NCI-H2227 (cell line): ENCODE measurements around the gene NACC2.

Source experiments
- DNase-seq: peaks from one replicate; lab custom pipeline; 2025; ENCODE audit not compliant: unreplicated experiment; lab: John Stamatoyannopoulos, UW

Gene NACC2, protein sequence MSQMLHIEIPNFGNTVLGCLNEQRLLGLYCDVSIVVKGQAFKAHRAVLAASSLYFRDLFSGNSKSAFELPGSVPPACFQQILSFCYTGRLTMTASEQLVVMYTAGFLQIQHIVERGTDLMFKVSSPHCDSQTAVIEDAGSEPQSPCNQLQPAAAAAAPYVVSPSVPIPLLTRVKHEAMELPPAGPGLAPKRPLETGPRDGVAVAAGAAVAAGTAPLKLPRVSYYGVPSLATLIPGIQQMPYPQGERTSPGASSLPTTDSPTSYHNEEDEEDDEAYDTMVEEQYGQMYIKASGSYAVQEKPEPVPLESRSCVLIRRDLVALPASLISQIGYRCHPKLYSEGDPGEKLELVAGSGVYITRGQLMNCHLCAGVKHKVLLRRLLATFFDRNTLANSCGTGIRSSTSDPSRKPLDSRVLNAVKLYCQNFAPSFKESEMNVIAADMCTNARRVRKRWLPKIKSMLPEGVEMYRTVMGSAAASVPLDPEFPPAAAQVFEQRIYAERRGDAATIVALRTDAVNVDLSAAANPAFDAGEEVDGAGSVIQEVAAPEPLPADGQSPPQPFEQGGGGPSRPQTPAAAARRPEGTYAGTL

DNA sequence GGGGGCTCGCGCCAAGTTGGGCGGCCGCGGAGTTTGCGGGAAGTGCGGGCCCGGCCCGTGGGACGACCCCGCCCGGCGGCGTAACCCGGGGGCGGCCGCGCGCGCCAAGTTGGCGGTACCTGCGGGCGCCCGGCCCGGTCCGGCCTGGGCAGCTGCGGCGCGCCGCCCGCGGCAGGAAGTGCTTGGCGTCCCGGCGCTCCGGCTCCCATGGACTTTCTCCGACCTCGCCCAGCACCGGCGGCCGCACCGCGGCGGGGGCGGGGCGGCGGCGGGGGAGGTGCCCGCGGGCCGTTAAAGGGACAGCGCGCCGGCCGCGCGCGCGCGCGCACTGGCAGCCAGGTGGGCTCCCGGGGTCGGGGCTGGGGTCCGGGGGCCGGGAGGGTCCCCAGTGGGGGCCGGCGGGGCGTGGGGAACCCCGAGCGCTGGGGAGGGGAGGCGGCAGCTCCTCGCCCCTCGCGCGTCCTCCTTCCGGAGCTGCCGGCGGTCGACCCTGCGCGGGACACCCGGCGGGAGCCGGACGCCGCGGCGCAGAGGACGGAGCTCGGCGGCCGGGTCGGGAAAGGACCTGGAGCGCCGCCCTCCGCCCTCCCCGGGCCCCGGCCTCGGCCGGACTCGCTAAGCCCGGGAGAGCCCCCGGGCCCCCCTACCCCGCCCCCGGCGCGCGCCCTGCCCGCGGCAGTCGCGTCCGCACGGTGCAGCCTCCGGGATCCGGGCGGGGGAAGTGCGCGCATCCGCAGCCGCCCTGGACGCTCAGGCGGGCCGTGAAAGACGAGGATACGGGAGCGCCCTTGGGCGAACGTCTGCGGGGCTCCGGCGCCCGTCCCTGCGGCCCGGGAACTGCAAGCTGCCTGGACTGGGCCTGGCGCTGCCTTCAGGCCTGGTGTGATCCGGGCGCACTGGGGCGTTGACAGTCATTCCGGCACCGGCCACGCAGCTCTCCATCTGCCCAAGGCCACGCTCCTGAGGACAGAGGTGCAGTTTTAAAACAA, at the start of gene NACC2:
NACC2 (minus strand) TSS at position 220 of the 989 bp plus-strand sequence. CDS start 44,768 bp downstream, outside the sequence.
- DNase-seq: peak; percentile 52

DNA sequence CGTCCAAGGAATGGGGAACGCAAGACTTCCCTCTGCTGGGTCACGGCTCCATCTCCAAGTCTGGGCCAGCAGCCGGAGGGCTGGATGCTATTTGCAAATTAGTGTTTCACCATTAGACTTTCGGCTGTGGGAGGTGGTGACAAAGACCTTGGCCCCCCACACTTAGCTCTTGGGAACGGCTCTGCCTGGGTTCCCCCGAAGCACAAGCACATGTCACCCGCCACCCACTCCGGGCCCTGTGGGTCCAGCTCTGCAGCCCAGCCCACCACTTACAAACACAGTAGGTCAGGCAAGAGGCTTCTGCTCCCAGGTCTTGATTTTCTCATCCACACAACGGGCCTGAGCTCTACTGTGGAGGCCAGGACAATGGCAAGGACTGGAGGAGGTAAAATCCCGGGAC, 49.4 kb upstream of the NACC2 start:
- no peak for DNase-seq

DNA sequence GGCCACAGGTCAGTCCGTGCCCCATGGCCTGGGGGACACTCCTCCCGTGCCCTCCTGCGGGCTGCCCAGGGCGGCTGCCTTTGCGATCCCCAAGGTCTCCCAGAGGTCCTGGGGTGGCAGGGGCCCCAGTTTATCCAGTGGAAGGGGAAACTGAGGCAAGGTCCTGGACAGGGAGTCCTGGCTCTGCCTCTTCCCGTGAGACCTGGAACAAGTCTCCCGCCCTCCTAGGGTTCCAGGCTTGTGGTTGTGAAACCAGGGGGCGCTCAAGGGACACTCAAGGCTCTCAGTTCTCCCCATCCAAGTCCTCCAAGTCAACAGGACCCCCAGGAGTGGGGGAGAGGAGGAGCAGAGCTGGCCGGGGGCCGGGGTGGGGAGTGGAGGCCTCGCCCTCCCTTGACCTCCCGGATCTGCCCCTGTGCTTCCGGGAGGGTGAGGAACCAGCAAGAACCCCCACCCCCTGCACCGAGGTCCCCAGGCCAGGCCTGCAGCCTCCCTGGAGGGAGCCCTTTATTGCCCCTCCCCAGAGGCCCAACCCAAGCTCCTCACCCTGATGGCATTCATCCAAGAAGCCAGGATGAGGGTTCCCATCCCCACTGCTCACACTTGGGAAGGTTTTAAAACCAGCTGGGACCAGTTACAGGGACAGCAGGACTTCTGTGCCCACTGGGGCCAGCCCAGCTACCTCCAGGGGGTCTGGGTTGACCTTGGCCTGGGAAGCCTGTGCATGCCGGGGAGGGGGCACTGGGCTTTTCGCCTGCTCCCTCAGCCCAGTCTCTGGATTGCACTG, 48.3 kb upstream of the NACC2 start:
- no peak for DNase-seq

DNA sequence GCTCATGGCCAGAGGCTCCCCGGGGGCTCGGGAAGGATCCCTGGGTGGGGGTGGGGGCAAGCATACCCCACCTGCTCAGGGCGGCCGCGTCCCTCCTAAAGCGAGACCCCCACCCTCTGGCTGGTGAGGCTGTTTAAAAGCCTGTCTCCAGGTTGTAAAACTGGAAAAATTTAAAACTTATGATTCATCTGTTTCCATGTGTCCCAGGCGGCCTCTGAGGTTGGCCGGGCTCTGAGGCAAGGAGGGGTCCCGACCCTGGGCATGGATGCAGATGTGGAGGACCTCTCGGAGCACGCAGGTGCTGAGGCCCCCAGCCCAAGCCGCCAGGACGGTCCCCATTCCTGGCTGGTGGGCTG, 47.7 kb upstream of the NACC2 start:
- DNase-seq: no peak

DNA sequence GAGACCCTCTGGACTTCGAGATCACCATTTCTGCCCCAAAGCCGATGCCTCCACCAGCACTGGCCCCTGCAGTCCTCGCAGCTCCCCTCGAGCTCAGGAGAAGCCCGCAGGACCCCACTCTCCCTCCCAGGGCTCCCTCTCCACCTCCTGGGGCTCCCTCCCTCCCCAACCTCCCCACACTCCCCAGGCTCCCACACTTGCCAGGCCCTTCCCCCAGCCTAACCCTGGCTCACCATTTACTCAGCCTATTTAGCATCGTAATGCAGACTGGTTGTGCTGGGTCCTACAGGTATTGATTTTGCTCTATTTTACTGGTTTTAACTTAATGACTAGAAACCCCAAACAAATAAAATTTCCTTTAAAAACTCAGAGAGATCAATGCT, 47.3 kb upstream of the NACC2 start:
- no peak for DNase-seq

DNA sequence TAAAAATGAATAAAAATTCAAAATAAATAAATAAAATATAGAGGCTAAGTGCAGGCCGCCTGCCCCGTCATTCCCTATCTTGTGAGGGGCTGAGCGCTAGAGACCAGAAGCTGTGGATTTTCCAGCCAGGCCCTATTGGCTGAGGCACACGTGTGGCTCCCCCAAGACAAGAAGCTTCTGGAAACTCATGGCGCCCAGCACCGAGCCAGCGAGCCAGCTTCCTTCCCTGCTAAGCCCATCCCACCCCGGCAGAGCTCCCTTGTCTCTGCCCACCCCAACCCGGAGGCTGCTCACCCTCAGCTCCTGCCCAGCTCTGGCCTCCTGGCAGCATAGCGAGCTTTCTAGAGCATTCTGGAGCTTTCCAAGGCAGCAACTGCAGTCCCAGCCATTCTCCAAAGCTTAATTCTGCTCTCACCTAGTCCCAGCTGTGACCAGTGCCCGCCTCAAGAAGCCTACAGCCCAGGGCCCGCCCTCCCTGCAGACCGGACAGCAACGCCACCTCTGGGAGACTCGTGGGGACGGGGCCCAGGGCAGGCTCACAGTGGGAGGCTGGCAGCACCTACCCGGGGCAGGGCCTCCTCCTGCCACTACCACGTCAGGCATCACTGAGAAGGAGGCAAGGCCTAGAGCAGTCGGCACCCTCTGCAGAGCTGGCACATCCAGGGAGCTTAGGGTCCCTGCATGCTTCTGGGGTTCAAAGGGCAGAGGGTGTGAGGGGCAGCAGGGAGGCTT, 46.8 kb upstream of the NACC2 start:
- DNase-seq: no peak

DNA sequence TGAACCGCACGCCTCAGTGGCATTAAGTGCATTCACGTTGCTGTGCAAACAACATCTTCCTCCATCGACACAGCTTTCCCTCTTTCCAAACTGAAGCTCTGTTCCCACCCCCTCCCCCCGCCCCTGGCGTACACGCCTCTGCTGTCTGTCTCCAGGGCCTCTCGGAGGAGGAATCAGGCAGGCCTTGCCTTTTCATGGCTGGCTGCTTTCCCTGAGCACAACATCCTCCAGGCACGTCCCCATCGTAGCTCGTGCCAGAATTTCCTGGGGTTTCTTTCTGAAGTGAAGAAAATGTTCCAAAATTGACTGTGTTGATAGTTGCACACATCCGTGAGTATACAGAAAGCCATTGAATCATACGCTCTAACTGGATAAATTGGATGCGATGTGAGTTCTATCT, 45.9 kb upstream of the NACC2 start:
- no peak for DNase-seq

DNA sequence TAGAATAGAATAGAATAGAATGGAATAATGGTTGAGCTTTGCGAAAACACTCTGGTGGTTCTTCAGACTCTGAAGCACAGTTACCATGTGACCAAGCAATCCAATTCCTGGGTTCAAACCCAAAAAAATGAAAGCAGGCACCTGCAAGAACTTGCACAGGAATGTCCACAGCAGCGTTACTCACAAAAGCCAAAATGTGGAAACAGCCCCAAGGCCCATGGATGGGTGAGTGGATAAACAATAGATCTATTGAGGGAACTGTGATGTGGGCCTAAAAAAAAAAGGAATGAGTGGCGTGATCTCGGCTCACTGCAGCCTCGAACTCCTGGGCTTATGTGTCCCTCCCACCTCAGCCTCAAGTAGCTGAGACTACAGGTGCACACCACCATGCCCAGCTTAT, 45.0 kb upstream of the NACC2 start:
- DNase-seq: no peak

DNA sequence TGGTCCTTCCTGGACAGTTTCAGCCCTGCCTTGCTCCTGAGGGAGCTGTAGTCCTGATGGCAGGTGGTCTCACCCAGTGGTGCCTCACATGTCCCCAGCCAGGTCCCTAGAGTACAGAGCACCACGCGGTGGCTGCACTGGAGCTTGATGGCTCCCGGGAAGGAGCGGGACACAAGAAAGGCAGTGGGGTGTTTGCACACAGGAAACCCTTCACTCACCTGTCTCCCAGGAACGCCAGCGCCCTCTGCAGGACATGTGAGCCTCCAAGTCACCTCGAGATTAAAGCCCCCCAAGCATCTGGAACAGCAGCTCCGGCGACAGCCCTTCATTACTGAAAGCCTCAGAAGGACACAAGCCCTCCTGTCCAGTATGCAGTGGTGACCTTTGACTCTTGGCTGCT, 43.5 kb upstream of the NACC2 start:
- DNase-seq: peak; percentile 55

DNA sequence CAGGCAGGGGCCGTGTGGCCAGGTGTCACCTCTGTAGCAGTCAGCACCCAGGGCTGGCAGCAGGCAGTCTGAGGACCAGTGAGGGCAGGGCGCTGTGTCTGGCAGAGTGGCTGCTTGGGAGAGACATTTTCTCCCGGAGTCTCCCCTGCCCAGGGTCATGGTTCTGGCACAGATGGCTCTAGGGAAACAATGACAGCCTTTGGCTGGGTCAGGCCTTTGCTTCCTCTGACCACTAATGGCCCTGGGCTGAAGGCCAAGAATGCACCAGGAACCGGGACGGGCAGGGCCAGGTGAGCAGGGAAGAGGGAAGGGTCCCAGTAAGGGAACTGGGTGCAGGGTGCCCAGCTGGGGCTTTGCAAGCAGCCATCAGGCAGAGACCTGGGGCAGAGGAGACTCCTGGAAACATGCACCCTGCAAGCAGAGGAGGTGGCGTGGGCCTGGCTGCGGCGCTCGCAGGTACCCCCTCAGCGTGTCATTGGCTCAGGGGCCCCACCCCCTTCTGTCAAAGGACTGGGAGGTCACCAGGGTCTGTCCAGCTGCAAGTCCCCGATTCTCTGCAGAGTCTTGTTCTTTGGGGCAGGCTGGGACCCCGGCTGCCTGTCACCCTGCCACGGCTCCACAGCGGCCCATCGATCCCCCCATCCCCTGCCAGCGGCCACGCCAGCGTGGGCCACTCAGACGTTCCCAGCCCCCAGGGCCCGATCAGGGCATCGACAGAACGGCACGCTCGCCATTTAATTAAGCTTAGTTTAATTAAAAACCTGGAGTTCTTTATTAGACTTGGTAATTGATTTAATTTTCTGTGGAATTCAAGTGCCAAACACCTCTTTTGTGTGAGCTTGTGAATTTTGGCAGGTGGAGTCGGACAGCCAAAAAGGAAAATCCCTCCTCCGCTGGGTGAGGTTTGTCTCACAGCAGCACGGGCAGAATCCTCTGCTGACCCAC, 42.5 kb upstream of the NACC2 start:
- DNase-seq: no peak

DNA sequence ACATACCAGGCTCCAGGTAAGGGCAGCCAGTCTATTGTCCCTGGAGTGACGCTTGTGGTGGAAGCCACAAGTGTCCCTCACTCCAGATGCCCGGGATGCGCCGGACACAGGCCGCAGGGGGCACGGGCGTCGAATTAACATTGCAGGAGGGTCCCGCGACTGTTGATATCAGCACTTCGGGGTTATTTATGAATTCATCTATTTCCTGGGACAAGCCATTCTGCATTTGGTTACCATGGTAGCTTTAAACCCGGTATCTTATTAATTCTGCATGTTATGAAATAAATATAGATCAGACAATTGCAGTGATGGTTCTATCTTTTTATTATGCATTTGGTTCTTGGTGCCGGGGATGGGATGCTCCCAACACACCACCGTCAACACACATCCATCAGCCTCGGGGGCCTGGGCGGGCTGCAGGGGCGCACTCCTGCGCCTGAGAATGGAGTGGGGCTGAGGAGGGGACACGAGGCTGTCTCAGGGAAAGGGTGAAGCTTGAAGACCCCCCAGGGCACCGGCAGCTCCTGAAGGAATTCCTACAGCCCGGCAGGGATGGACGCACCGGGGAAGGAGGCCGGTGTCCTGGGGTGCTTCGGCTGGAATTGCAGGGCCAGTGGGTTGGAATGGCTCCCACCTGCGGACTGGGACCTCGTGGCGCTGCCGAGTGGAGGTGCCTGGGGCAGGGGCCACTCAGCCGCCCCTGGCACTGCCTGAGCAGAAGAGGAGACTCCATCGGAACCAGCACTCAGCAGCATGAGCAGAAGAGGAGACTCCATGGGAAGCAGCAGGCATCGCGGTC, 41.2 kb upstream of the NACC2 start:
- DNase-seq: no peak

DNA sequence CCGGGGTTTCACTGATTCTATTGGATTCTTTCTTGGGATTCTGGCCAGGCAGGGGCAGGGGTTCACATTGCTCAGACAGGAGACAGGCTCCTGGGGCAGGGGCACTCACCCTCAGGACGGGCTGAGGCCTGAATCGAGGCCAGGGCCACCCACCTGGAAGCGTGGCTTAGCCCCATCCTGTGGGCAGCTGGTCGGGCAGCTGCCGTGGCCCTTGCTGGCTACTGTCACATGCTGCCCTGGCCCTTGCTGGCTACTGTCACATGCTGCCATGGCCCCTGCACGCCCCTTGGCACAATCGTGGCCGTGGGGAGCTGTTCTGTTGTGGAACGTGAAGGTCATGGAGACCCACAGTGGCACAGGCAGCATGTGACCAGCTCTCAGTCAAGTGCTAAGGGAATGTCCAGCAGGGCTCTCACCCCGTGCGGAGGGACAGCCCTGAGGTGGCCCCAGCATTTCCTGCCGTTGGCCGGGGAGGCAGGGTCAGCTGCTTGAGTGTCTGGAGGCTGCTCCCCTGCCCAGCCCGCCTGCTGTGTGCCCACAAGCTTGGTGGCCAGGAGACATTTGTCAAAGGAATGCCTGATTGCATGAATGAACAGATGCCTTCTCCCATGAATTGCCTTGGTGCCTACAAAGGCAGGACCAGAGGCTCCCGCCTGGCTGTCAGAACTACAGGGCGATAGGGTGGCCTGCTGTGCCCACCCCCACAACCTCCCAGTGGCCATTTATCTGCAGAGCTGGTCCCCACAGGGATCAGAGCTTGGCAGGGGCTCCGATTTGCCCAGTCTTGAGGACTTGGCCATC, 40.4 kb upstream of the NACC2 start:
- DNase-seq: no peak

DNA sequence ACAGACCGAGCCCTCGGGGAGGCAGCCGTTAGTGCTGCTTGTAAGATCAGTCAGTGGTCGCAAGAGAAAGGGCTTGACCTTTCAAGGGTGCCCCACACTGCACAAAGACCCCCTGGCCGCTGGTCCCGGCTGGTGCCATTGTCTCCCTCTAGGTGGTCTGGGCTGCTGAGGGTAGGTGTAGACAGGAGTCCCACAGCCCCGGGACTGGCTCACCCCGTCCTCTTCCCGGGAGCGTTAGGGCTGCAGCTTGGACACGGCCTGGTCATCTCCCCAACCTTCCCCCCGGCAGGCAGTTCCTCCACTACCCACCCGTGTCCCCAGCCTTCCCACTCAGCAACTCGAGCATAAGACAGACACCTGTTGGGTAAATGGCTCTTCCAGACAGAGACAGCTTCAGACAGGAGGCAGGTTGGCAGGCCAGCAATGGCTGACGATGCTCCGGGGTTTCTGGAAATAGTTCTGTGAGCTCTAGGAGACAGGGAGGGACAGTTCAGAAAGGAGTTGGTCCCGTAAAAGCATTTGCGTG, 38.9 kb upstream of the NACC2 start:
- DNase-seq: no peak

DNA sequence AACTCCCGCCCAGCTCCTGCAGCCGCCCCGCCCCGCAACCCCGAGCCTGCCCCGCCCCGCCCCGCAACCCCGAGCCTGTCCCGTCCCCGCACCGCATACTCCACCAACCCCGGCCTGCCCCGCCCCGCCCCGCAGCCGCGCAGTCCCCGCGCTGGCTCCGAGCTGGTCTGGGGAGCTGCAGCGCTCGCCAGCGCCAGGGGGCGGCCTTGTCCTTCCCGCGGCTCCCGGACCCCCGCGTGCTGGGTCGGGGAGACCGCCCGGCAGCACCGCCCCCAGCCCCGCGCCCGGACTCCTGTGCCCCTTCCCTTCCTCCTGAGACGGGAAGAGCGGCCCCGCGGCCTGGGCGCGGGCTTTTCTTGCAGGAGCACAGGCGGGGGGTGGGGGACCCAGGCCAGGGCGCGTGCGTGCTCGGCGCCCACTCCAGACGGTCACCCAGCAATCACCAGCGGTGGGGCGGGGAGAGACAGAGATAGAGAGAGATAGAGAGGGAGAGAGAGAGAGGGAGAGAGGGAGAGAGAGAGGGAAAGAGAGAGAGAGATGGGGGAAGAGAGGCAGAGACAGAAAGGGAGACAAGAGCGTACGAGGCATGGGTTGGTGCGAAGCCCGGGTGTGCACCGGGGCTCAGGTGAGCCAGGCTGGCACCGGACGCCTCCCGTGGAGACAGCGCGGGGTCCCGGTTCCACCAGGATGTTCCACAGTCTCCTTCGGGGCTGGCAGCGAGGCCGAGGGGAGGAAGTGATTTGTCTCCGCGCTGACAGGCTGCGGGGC, 38.3 kb upstream of the NACC2 start:
- peak; percentile 54 for DNase-seq

DNA sequence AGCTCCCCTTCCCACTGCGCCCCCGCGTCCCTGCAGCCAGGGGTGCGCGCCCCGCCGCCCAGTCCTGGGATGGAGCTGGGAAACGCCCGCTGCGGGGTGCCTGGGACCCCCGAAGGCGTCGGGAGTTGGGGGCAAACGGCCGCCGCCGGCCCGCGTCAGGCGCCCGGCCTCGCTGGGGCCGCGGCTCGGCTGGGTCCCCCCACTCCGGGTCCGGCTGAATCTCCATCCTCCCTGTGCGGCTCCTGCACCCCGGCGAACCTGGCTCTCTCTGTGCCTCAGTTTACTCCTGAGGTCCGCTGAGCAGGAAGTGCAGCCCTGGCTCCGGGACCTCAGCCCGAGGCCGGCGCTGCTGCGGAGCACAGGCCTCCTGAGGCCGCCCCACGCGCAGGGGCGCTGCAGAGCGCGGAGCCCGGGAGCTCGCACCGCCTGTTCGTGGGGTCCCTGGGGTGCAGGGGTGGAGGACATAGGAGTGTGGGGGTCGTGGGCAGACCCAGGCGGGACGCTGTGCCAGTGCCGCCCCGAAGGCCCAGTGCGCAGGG, 37.5 kb upstream of the NACC2 start:
- DNase-seq: no peak
